Measurements from ENCODE around the gene NCBP1.
"Not testable (repeated sequence)": the region's sequence is repeated elsewhere in the genome, so short reads cannot be mapped to it uniquely, and the experiment has no call there.

DNA sequence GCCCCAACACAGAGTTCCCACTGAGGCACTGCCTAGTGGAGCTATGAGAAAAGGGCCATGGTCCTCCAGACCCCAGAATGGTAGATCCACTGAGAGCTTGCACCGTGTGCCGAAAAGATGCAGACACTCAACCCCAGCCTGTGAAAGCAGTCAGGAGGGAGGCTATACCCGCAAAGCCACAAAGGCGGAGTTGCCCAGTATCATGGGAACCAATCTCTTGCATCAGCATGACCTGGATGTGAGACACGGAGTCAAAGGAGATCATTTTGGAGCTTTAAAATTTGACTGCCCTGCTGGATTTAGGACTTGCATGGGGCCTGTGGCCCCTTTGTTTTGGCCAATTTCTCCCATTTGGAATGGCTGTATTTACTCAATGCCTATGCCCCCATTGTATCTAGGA lies 11.1 kb upstream of the NCBP1 start:
- TF ChIP-seq, protein P1, sequence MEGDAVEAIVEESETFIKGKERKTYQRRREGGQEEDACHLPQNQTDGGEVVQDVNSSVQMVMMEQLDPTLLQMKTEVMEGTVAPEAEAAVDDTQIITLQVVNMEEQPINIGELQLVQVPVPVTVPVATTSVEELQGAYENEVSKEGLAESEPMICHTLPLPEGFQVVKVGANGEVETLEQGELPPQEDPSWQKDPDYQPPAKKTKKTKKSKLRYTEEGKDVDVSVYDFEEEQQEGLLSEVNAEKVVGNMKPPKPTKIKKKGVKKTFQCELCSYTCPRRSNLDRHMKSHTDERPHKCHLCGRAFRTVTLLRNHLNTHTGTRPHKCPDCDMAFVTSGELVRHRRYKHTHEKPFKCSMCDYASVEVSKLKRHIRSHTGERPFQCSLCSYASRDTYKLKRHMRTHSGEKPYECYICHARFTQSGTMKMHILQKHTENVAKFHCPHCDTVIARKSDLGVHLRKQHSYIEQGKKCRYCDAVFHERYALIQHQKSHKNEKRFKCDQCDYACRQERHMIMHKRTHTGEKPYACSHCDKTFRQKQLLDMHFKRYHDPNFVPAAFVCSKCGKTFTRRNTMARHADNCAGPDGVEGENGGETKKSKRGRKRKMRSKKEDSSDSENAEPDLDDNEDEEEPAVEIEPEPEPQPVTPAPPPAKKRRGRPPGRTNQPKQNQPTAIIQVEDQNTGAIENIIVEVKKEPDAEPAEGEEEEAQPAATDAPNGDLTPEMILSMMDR (IDR thresholded peaks at IDR 0.05): not testable (repeated sequence)
- not testable (repeated sequence) for TF ChIP-seq POLR2A, EP300, POLR2AphosphoS5 (IDR thresholded peaks at IDR 0.05)
